ENCODE data around the gene CALN1.

CALN1 gene

GRCh38 chr7:71871446-71871845, 540.7 kb downstream of the CALN1 start:
- Histone ChIP-seq H3K27me3 (replicated peaks; ENCODE audit: control insufficient read depth, insufficient read depth, low read length) (no peaks in the 10 kb centered on the region), H3K36me3 (ENCODE audit: control insufficient read depth, insufficient read depth, low read length) (no peaks in the 10 kb centered on the region), H3K4me3 (replicated peaks; ENCODE audit: low read depth, low read length) (no peak overlapping the region)
- DNase-seq (ENCODE audit: extremely low read depth, insufficient read length), result no peak
- TF ChIP-seq, protein P1, sequence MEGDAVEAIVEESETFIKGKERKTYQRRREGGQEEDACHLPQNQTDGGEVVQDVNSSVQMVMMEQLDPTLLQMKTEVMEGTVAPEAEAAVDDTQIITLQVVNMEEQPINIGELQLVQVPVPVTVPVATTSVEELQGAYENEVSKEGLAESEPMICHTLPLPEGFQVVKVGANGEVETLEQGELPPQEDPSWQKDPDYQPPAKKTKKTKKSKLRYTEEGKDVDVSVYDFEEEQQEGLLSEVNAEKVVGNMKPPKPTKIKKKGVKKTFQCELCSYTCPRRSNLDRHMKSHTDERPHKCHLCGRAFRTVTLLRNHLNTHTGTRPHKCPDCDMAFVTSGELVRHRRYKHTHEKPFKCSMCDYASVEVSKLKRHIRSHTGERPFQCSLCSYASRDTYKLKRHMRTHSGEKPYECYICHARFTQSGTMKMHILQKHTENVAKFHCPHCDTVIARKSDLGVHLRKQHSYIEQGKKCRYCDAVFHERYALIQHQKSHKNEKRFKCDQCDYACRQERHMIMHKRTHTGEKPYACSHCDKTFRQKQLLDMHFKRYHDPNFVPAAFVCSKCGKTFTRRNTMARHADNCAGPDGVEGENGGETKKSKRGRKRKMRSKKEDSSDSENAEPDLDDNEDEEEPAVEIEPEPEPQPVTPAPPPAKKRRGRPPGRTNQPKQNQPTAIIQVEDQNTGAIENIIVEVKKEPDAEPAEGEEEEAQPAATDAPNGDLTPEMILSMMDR (IDR thresholded peaks at IDR 0.05; ENCODE audit: insufficient read depth, low read length, poor library complexity, severe bottlenecking), result peak; percentile 26

GRCh38 chr7:71870812-71871211, 541.3 kb downstream of the CALN1 start:
- TF ChIP-seq, protein P1 (IDR thresholded peaks at IDR 0.05; ENCODE audit: insufficient read depth, low read length, poor library complexity, severe bottlenecking), result no peak
- H3K4me3 ChIP-seq (replicated peaks; ENCODE audit: low read depth, low read length), result no peak overlapping the region
- peak; percentile 30 for DNase-seq (ENCODE audit: extremely low read depth, insufficient read length)
- no peaks in the 10 kb centered on the region for H3K36me3 ChIP-seq (ENCODE audit: control insufficient read depth, insufficient read depth, low read length)
- no peaks in the 10 kb centered on the region for H3K27me3 ChIP-seq (replicated peaks; ENCODE audit: control insufficient read depth, insufficient read depth, low read length)

GRCh38 chr7:71868797-71869196, 543.3 kb downstream of the CALN1 start:
- Histone ChIP-seq H3K4me3 (replicated peaks; ENCODE audit: low read depth, low read length) (no peak overlapping the region), H3K36me3 (ENCODE audit: control insufficient read depth, insufficient read depth, low read length) (no peaks in the 10 kb centered on the region), H3K27me3 (replicated peaks; ENCODE audit: control insufficient read depth, insufficient read depth, low read length) (no peaks in the 10 kb centered on the region)
- DNase-seq (ENCODE audit: extremely low read depth, insufficient read length), result peak; percentile 23
- TF ChIP-seq, protein P1 (IDR thresholded peaks at IDR 0.05; ENCODE audit: insufficient read depth, low read length, poor library complexity, severe bottlenecking), result no peak

- H3K36me3 ChIP-seq (ENCODE audit: control insufficient read depth, insufficient read depth, low read length), result no peaks in the 10 kb centered on the region
- TF ChIP-seq, protein P1 (IDR thresholded peaks at IDR 0.05; ENCODE audit: insufficient read depth, low read length, poor library complexity, severe bottlenecking), result no peak
- no peaks in the 10 kb centered on the region for H3K27me3 ChIP-seq (replicated peaks; ENCODE audit: control insufficient read depth, insufficient read depth, low read length)
- no peak overlapping the region for H3K4me3 ChIP-seq (replicated peaks; ENCODE audit: low read depth, low read length)
- no peak for DNase-seq (ENCODE audit: extremely low read depth, insufficient read length)
Observed at GRCh38 chr7:71867626-71868025, 544.5 kb downstream of the CALN1 start.

GRCh38 chr7:71865172-71865571, 547.0 kb downstream of the CALN1 start:
- DNase-seq (ENCODE audit: extremely low read depth, insufficient read length), result no peak
- Histone ChIP-seq H3K36me3 (ENCODE audit: control insufficient read depth, insufficient read depth, low read length) (no peaks in the 10 kb centered on the region), H3K4me3 (replicated peaks; ENCODE audit: low read depth, low read length) (no peak overlapping the region), H3K27me3 (replicated peaks; ENCODE audit: control insufficient read depth, insufficient read depth, low read length) (no peaks in the 10 kb centered on the region)
- TF ChIP-seq, protein P1 (IDR thresholded peaks at IDR 0.05; ENCODE audit: insufficient read depth, low read length, poor library complexity, severe bottlenecking), result no peak

DNA sequence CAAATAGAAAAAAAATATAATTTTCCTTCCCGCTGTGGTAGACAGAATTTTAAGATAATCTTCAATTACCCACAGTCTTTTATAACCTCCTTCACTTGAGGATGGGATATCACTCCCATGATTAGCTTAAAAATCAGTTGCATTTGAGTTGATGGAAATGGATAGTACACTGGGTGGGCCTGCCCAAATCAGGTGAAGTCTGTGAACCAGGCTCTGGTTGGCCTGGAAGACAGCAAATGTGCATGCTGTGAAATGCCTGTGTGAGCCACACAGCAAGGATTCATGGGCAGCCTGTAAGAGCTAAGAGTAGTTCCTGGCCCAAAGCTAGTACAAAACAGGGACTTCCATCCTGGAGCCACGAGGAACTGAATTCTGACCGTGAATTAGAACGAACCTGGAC, 548.0 kb downstream of the CALN1 start:
- no peaks in the 10 kb centered on the region for H3K27me3 ChIP-seq (replicated peaks; ENCODE audit: control insufficient read depth, insufficient read depth, low read length)
- no peaks in the 10 kb centered on the region for H3K36me3 ChIP-seq (ENCODE audit: control insufficient read depth, insufficient read depth, low read length)
- no peak overlapping the region for H3K4me3 ChIP-seq (replicated peaks; ENCODE audit: low read depth, low read length)
- TF ChIP-seq, protein P1 (IDR thresholded peaks at IDR 0.05; ENCODE audit: insufficient read depth, low read length, poor library complexity, severe bottlenecking), result no peak
- DNase-seq (ENCODE audit: extremely low read depth, insufficient read length), result no peak

Data from GM06990 (cell line).